GM12873 (cell line): ENCODE data around the gene KRTAP4-11.
"Not testable (repeated sequence)": the region's sequence is repeated elsewhere in the genome, so short reads cannot be mapped to it uniquely, and the experiment has no call there.

Experiments
- CTCF ChIP-seq: IDR thresholded peaks from 2 replicates; pipeline ENCODE4 v1.5.1; 2012; ENCODE audit warnings: low read depth, mild to moderate bottlenecking, moderate library complexity, low read length, control low read depth; ENCODE audit not compliant: insufficient read depth; ENCODE audit errors: missing control alignments

The KRTAP4-11 gene

GRCh38 chr17:41098481-41098880, 19.7 kb downstream of the KRTAP4-11 start:
- TF ChIP-seq CTCF: no peak

- TF ChIP-seq CTCF: no peak
These were observed 20.1 kb downstream of the KRTAP4-11 start, which contains the start of gene KRTAP4-8 for GRCh38 chr17:41098042-41098441. Gene KRTAP4-8 (minus strand): TSS chr17:41098142. CDS start chr17:41098084, 58 bp downstream.

GRCh38 chr17:41096055-41096454, 22.1 kb downstream of the KRTAP4-11 start:
- TF ChIP-seq CTCF: no peak

- TF ChIP-seq CTCF: not testable (repeated sequence)
These were observed 33.9 kb downstream of the KRTAP4-11 start, which contains the start of gene KRTAP4-7 for GRCh38 chr17:41084100-41084856. Gene KRTAP4-7 (plus strand): TSS chr17:41084150. CDS start chr17:41084207, 57 bp downstream.

- TF ChIP-seq CTCF: no peak
These were observed 35.5 kb downstream of the KRTAP4-11 start for GRCh38 chr17:41082626-41083025.

- TF ChIP-seq CTCF: no peak
These were observed 41.4 kb downstream of the KRTAP4-11 start for GRCh38 chr17:41076788-41077187.

GRCh38 chr17:41073676-41074075, 44.5 kb downstream of the KRTAP4-11 start:
- no peak for TF ChIP-seq CTCF
